GM20000 (cell line): ENCODE measurements around the gene CARD10.
"Not testable (repeated sequence)": the region's sequence is repeated elsewhere in the genome, so short reads cannot be mapped to it uniquely, and the experiment has no call there.

Experiments used
- DNase-seq: peaks from one replicate; pipeline ENCODE4 v3.0.0; 2012; ENCODE audit warnings: low spot score
- CTCF ChIP-seq: IDR thresholded peaks from 2 replicates; pipeline ENCODE4 v1.5.1; 2012; ENCODE audit warnings: mild to moderate bottlenecking, control low read depth; ENCODE audit errors: extremely low read depth, missing control alignments

Gene CARD10

DNA sequence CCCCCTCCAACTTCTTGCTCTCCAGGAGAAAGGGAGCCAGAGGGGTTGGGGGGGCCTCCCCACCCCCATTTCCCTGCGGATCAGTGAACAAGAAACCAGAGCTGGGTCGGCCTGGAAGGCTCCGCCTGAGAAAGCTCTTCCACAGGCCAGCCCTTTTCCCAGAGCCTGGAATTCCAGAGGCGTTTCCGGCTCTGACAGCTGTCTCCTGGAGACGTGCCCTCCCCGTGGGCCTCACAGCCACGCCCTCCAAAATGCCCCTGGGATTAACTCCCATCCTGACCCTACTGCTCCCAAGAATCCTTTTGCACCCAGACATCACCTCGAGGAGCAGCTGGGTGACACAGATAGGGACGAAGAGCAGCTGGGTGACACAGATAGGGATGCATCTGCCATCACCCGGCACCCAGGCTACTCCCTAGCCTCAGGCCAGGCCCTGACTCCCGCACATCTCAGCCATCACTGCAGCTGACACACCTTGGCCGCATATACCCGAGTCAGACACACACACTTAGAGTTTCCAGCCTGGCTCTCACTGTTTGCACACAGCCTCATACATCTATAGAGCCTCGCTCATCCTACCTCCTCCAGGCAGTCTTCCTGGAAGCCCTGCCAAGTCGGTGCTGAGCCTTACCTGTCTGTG lies 33.4 kb upstream of the CARD10 start:
- DNase-seq, result no peak

DNA sequence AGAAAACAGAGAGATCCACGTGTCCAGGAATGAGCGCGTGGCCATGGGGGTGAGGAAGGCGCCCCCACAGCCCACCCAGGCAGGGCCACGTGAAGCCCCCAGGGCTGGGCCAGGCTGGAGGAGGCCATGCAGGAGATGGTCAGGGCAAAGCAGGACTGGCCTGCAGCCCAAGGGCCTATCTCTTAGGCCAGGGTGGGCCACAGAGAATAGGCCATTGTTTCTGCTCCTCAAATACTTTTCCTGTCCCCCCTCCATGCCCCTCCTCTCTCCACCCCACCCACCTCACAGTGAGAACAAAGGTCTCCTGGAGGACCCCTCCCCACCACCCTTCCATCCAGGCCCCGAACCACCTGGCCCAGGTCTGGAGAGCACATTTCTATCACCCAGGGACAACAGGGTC lies 32.8 kb upstream of the CARD10 start:
- no peak for TF ChIP-seq CTCF
- DNase-seq, result no peak

More for the DNA sequence above, 33.4 kb upstream of the CARD10 start:
- TF ChIP-seq CTCF, result no peak

- not testable (repeated sequence) for DNase-seq
Measured at GRCh38 chr22:37550921-37551320, 31.7 kb upstream of the CARD10 start.

DNA sequence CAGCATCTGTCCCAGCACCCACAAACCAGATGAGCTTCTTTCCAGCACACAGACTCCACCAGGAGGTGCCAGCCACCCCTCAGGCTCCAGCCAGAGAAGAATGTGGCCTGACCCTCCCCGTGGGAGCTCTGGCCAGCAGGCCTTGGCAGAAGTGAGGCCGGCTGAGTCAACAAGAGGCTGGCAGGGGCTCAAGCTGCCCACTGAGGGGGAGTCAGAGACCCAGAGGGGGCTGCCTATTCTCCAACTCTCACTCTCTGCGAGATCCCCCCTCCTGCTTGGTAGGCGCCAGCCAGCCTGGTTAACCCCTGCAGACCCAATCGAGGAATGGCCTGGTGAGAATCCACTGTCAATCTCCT lies 30.5 kb upstream of the CARD10 start:
- no peak for DNase-seq
- no peak for TF ChIP-seq CTCF

DNA sequence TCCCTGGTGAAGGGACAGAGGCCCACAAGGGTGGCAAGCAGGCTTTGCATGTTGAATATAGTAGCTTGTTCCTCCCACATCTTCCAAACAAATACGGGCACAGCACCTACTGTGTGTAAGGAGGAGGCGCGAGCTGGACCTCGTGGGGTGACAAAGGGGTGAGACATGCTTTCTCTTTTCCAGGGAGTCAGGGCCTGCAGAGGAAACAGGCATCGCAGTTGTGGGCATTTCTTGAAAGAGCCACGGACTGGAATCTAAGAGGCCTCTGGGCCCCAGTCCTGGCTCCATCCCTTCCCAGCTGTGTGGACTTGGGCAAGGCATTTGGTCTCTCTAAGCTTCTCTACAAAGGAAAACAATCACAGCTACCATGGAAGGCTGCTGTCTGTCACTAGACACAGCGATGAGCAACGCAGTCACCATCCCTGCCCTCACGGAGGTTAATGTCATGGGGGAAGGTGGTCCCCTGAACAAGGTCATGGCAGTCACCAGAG lies 28.1 kb upstream of the CARD10 start:
- DNase-seq, result no peak

GRCh38 chr22:37546437-37547250 lies 27.4 kb upstream of the CARD10 start:
- no peak for TF ChIP-seq CTCF
- no peak for DNase-seq

More for the DNA sequence above, 28.1 kb upstream of the CARD10 start:
- no peak for TF ChIP-seq CTCF

GRCh38 chr22:37545703-37546436 lies 26.7 kb upstream of the CARD10 start:
- DNase-seq, result no peak
- no peak for TF ChIP-seq CTCF
